Putamen (tissue), 1 donor: ENCODE measurements around the gene PANX2.
"Not testable (repeated sequence)": the region's sequence is repeated elsewhere in the genome, so short reads cannot be mapped to it uniquely, and the experiment has no call there.

Experiments
- DNase-seq: peaks from one replicate; pipeline ENCODE4 v3.0.0-alpha.2; 2016; ENCODE audit warnings: low spot score

PANX2 gene

GRCh38 chr22:50199251-50199721 is 28.8 kb downstream of the PANX2 start:
- DNase-seq: peak; percentile 50

GRCh38 chr22:50199829-50200460 is 29.4 kb downstream of the PANX2 start:
- no peak for DNase-seq

- DNase-seq: peak; percentile 91
Observed at GRCh38 chr22:50200461-50201190, 30.1 kb downstream of the PANX2 start, which contains the start of gene SELENOO. Gene SELENOO (plus strand): TSS chr22:50201011. CDS start chr22:50201037, 26 bp downstream.

- no peak for DNase-seq
Observed at GRCh38 chr22:50201191-50202129, 30.9 kb downstream of the PANX2 start.

- DNase-seq: no peak
Observed at GRCh38 chr22:50202130-50202666, 31.7 kb downstream of the PANX2 start.

- no peak for DNase-seq
Observed at GRCh38 chr22:50203288-50203687, 32.8 kb downstream of the PANX2 start.

- no peak for DNase-seq
Observed at GRCh38 chr22:50204571-50204970, 34.0 kb downstream of the PANX2 start.

- not testable (repeated sequence) for DNase-seq
Observed at GRCh38 chr22:50204998-50205397, 34.5 kb downstream of the PANX2 start.

GRCh38 chr22:50205781-50206569 is 35.4 kb downstream of the PANX2 start:
- DNase-seq: no peak

- DNase-seq: no peak
Observed at GRCh38 chr22:50206599-50206998, 36.1 kb downstream of the PANX2 start.

GRCh38 chr22:50207383-50208140 is 37.0 kb downstream of the PANX2 start:
- DNase-seq: no peak

- DNase-seq: no peak
Observed at GRCh38 chr22:50208430-50208938, 38.0 kb downstream of the PANX2 start.

- DNase-seq: no peak
Observed at GRCh38 chr22:50208939-50209892, 38.7 kb downstream of the PANX2 start.

GRCh38 chr22:50209893-50210292 is 39.4 kb downstream of the PANX2 start:
- peak; percentile 54 for DNase-seq

- DNase-seq: no peak
Observed at GRCh38 chr22:50210378-50211139, 40.0 kb downstream of the PANX2 start.

- no peak for DNase-seq
Observed at GRCh38 chr22:50211147-50211546, 40.6 kb downstream of the PANX2 start.

GRCh38 chr22:50213263-50213662 is 42.7 kb downstream of the PANX2 start:
- DNase-seq: no peak
